GM12878 (cell line): ENCODE results near the gene COL28A1. TPM values are rescaled to one million over a fixed set of nuclear protein-coding genes. Genes with fewer than 3 reads are reported as not detected.

Source experiments
- ATAC-seq: fragments of 200-7000 bp; cut with Tn5 transposase; 3 replicates; pipeline ENCODE4 v1.9.1; 2020; ENCODE audit warnings: mild to moderate bottlenecking, moderate library complexity
- BruUV-seq: library from RNA; stranded (reverse); fragments of 400-500 nt; replicated peaks from 2 replicates; lab custom pipeline; 2021; lab: Mats Ljungman, UMichigan
- CTCF ChIA-PET: fragments of 300-600 bp; sonication (Branson Sonifier 250); formaldehyde crosslinking; extraction: SDS; loops from one replicate; lab custom pipeline; 2021; ENCODE audit warnings: inconsistent platforms; lab: Yijun Ruan, JAX
- POLR2A ChIA-PET: fragments of 350-600 bp; formaldehyde crosslinking; extraction: SDS; loops from one replicate; lab custom pipeline; 2021; ENCODE audit warnings: inconsistent platforms; lab: Charles Lee
- RAD21 ChIA-PET: fragments of 300-600 bp; sonication (Branson Sonifier 250); formaldehyde crosslinking; loops from one replicate; lab custom pipeline; 2023; ENCODE audit warnings: antibody characterized with exemption; ENCODE audit not compliant: unreplicated experiment; lab: Charles Lee
- SMC1A ChIA-PET: fragments of 300-600 bp; sonication (Branson Sonifier 250); formaldehyde crosslinking; loops from one replicate; lab custom pipeline; 2023; ENCODE audit not compliant: unreplicated experiment, uncharacterized antibody; lab: Charles Lee
- DNase-seq: peaks from one replicate; pipeline ENCODE4 v3.0.0-alpha.2; 2011; ENCODE audit warnings: low read depth, low spot score
- FAIRE-seq: peaks from 3 replicates; lab custom pipeline; 2011; peaks lifted over from hg19 to GRCh38; lab: Jason Lieb, UNC
- H2AFZ ChIP-seq: 2 replicates; pipeline ENCODE4 v1.6.0; 2011; ENCODE audit warnings: low read depth, low read length, control low read depth; ENCODE audit not compliant: control insufficient read depth
- H3K27ac ChIP-seq: 2 replicates; pipeline ENCODE4 v1.5.1; 2011; ENCODE audit warnings: control low read depth; ENCODE audit not compliant: control insufficient read depth, insufficient read depth
- H3K27me3 ChIP-seq, 2 experiments: replicated peaks in 1 of 2; 2 replicates each; pipeline versions ENCODE4 v1.6.0 to v1.6.1; 2011; ENCODE audit warnings: low read length in 1 of 2; ENCODE audit not compliant: control insufficient read depth in 2 of 2, insufficient read depth in 2 of 2
- H3K36me3 ChIP-seq, 2 experiments: 2 replicates each; pipeline ENCODE4 v1.5.1; 2011; ENCODE audit warnings: low read length in 1 of 2; ENCODE audit not compliant: control insufficient read depth in 2 of 2, insufficient read depth in 2 of 2
- H3K4me1 ChIP-seq: 2 replicates; pipeline ENCODE4 v1.6.1; 2011; ENCODE audit warnings: mild to moderate bottlenecking, low read length, moderate library complexity, mixed read lengths; ENCODE audit not compliant: control insufficient read depth, insufficient read depth
- H3K4me2 ChIP-seq: 2 replicates; pipeline ENCODE4 v1.6.0; 2011; ENCODE audit warnings: control low read depth; ENCODE audit not compliant: control insufficient read depth, insufficient read depth
- H3K4me3 ChIP-seq: fragments of 200-600 bp; sonication (generic); 2 replicates; pipeline ENCODE4 v1.5.1; 2016
- H3K79me2 ChIP-seq: 2 replicates; pipeline ENCODE4 v1.6.0; 2011; ENCODE audit warnings: low read length; ENCODE audit not compliant: control insufficient read depth, insufficient read depth
- H3K9ac ChIP-seq: 2 replicates; pipeline ENCODE4 v1.8.0; 2011; ENCODE audit warnings: low read length, control low read depth, mixed read lengths; ENCODE audit not compliant: control insufficient read depth, insufficient read depth
- H3K9me3 ChIP-seq: replicated peaks from 3 replicates; pipeline ENCODE4 v1.5.1; 2011; ENCODE audit warnings: mild to moderate bottlenecking, low read length; ENCODE audit not compliant: control insufficient read depth, insufficient read depth
- H4K20me1 ChIP-seq: 2 replicates; pipeline ENCODE4 v1.6.0; 2011; ENCODE audit not compliant: control insufficient read depth, insufficient read depth
- ASH2L ChIP-seq: fragments of 300-600, 200-600 bp; sonication (generic); IDR thresholded peaks from 2 replicates; pipeline ENCODE4 v1.6.1; 2017; ENCODE audit warnings: low read depth, mild to moderate bottlenecking, borderline replicate concordance
- CREB1 ChIP-seq: IDR thresholded peaks from 2 replicates; pipeline ENCODE4 v1.6.1; 2012; ENCODE audit warnings: low read depth, mild to moderate bottlenecking, inconsistent platforms
- MEF2A ChIP-seq: IDR thresholded peaks from 2 replicates; pipeline ENCODE4 v1.6.1; 2011; ENCODE audit warnings: low read depth, mild to moderate bottlenecking, low read length, moderate library complexity; ENCODE audit not compliant: insufficient read depth
- MTA2 ChIP-seq: fragments of 450-650 bp; IDR thresholded peaks from 2 replicates; pipeline ENCODE4 v1.6.1; 2016; ENCODE audit warnings: low read depth, mild to moderate bottlenecking, moderate library complexity
- NFYB ChIP-seq: IDR thresholded peaks from 2 replicates; pipeline ENCODE4 v1.6.1; 2011; ENCODE audit warnings: low read depth, mild to moderate bottlenecking, low read length, improper control_type of control experiment, moderate library complexity; ENCODE audit not compliant: insufficient read depth
- NR2C2 ChIP-seq: IDR thresholded peaks from 2 replicates; pipeline ENCODE4 v1.6.1; 2011; ENCODE audit warnings: borderline replicate concordance, low read depth; ENCODE audit not compliant: control insufficient read depth, insufficient read length
- POU2F2 ChIP-seq: IDR thresholded peaks from 3 replicates; pipeline ENCODE4 v1.6.1; 2011; ENCODE audit warnings: low read depth, mild to moderate bottlenecking, low read length, borderline replicate concordance
- RAD21 ChIP-seq: IDR thresholded peaks from 2 replicates; pipeline ENCODE4 v1.6.1; 2011; ENCODE audit warnings: mild to moderate bottlenecking, low read depth, low read length, moderate library complexity; ENCODE audit not compliant: insufficient read depth
- RB1 ChIP-seq: fragments of 450-650 bp; formaldehyde crosslinking; IDR thresholded peaks from 2 replicates; pipeline ENCODE4 v1.6.1; 2017; ENCODE audit warnings: mild to moderate bottlenecking, borderline replicate concordance
- RELA ChIP-seq: fragments of 450-650 bp; IDR thresholded peaks from 2 replicates; pipeline ENCODE4 v1.8.0; 2014; ENCODE audit warnings: borderline replicate concordance; ENCODE audit not compliant: partially characterized antibody
- RFX5 ChIP-seq: IDR thresholded peaks from 2 replicates; pipeline ENCODE4 v1.6.1; 2011; ENCODE audit warnings: low read depth, low read length, improper control_type of control experiment
- TCF12 ChIP-seq: IDR thresholded peaks from 2 replicates; pipeline ENCODE4 v1.6.1; 2011; ENCODE audit warnings: low read depth, mild to moderate bottlenecking, low read length
- TCF7 ChIP-seq: IDR thresholded peaks from 2 replicates; pipeline ENCODE4 v1.6.1; 2014; ENCODE audit warnings: antibody characterized with exemption, borderline replicate concordance
- ZNF592 ChIP-seq: fragments of 450-650 bp; IDR thresholded peaks from 2 replicates; pipeline ENCODE4 v1.6.1; 2017; ENCODE audit warnings: mild to moderate bottlenecking, moderate library complexity
- WGBS: methylation state at CpG from one replicate; pipeline ENCODE4 v1.1.6; 2016; ENCODE audit warnings: low lambda C conversion rate; ENCODE audit not compliant: insufficient replicate concordance, insufficient coverage; ENCODE audit errors: missing lambda C conversion rate; 5-methylcytosine and 5-hydroxymethylcytosine counted together
- in situ Hi-C: fragments of 300-500 bp; cut with MboI; formaldehyde crosslinking; loops from 9 replicates; pipeline ENCODE4 v1.14.3; 2018; ENCODE audit warnings: mixed read lengths
- intact Hi-C: fragments of 100-400 bp; cut with micrococcal nuclease; formaldehyde crosslinking; loops from one replicate; pipeline ENCODE4 v1.14.2; 2022; ENCODE audit not compliant: unreplicated experiment
- polyA plus RNA-seq, 11 experiments: library from polyadenylated mRNA; depleted of rRNA in 4 of 11; unstranded in 6 of 11; stranded (reverse) in 5 of 11; fragments of >200 nt; fragmentation: Nextera tagmentation in 4 of 11; fragmentation: Illumina TruSeq in 1 of 11; extraction: Ambion mirVana in 4 of 11; extraction: Trizol in 1 of 11; gene quantifications; 1 replicate in 1 of 11; 2 replicates in 10 of 11; pipeline versions ENCODE4 v1.2.1 to v1.2.3, GENCODE V29; 2011 to 2016; ENCODE audit warnings: inconsistent platforms in 2 of 11, missing spikeins in 2 of 11, low read depth in 1 of 11
- total RNA-seq, 4 experiments: library from RNA; depleted of rRNA in 3 of 4; stranded (reverse); fragments of >200 nt in 3 of 4; fragmentation: Illumina TruSeq in 1 of 4; extraction: Trizol in 1 of 4; gene quantifications; 2 replicates each; pipeline versions ENCODE4 v1.2.1 to v1.2.3, GENCODE V29; 2013 to 2021
- TF ChIP-seq, protein P1 (sequence below): IDR thresholded peaks from 2 replicates; pipeline ENCODE4 v1.6.1; 2012; ENCODE audit warnings: mild to moderate bottlenecking, low read depth, low read length

COL28A1 gene
- total and polyA plus RNA-seq, 10 of the 15 experiments (the other 5 are each of a cell fraction or from before 2014, with no cell fraction given): 0.05 to 0.22 TPM; not detected in 8

DNA sequence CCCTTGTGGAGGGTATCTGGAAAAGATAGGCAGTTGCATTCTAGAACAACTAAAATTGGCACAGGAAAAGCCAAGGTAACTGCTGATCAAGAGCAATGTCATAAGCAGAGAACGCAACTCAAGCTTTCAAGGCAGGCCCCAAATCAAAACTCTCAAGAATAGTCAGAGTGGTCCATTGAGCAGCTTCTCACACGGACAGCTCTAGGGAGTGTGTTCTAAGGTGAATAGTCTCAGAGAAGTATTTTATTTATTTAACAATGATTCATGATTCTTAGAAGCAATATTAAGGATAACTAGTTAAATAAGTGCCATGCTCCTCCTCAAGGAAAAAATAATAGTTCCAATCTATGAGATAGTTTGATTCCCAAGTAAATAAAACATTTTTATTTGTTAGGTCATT, 83.0 kb downstream of the COL28A1 start:
- DNase-seq (no peak), ATAC-seq (no peak), FAIRE-seq (no peak)
- POLR2A ChIA-PET: no interaction called here
- no peaks in the 10 kb centered on the region; a peak in 1 of 4 replicates for H3K27me3 ChIP-seq
- BruUV-seq: no TSS peak
- TF ChIP-seq RB1 (no peak), NFYB (no peak), ZNF592 (no peak), RELA (no peak), TCF7 (no peak), CREB1 (no peak), TCF12 (no peak), POU2F2 (no peak), NR2C2 (no peak), ASH2L (no peak), RAD21 (no peak), MEF2A (no peak), RFX5 (no peak), MTA2 (no peak)
- TF ChIP-seq, protein P1, sequence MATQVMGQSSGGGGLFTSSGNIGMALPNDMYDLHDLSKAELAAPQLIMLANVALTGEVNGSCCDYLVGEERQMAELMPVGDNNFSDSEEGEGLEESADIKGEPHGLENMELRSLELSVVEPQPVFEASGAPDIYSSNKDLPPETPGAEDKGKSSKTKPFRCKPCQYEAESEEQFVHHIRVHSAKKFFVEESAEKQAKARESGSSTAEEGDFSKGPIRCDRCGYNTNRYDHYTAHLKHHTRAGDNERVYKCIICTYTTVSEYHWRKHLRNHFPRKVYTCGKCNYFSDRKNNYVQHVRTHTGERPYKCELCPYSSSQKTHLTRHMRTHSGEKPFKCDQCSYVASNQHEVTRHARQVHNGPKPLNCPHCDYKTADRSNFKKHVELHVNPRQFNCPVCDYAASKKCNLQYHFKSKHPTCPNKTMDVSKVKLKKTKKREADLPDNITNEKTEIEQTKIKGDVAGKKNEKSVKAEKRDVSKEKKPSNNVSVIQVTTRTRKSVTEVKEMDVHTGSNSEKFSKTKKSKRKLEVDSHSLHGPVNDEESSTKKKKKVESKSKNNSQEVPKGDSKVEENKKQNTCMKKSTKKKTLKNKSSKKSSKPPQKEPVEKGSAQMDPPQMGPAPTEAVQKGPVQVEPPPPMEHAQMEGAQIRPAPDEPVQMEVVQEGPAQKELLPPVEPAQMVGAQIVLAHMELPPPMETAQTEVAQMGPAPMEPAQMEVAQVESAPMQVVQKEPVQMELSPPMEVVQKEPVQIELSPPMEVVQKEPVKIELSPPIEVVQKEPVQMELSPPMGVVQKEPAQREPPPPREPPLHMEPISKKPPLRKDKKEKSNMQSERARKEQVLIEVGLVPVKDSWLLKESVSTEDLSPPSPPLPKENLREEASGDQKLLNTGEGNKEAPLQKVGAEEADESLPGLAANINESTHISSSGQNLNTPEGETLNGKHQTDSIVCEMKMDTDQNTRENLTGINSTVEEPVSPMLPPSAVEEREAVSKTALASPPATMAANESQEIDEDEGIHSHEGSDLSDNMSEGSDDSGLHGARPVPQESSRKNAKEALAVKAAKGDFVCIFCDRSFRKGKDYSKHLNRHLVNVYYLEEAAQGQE: no peak
- WGBS: 63% methylated on average over 2 of the region's 2 CpGs
- no peaks in the 10 kb centered on the region for H4K20me1 ChIP-seq
- H3K79me2 ChIP-seq: no peaks in the 10 kb centered on the region
- CTCF ChIA-PET: no interaction called here
- no peaks in the 10 kb centered on the region for H3K36me3 ChIP-seq
- no peak overlapping the region for H3K4me2 ChIP-seq
- RAD21 ChIA-PET: no interaction called here
- in situ Hi-C loops: no loop called here
- no peak overlapping the region for H3K9ac ChIP-seq
- H3K9me3 ChIP-seq: no peaks in the 10 kb centered on the region
- intact Hi-C loops: no loop called here
- no peaks in the 10 kb centered on the region for H3K4me1 ChIP-seq
- SMC1A ChIA-PET: interaction anchor here (1.3 kb wide), 1 partner anchor 14 kb away, joined by 3 read pairs; no protein-coding TSS in a partner anchor
- no peak overlapping the region for H3K27ac ChIP-seq
- H2AFZ ChIP-seq: no peak overlapping the region
- no peak overlapping the region for H3K4me3 ChIP-seq
